ENCODE data around the gene IQSEC3. TPM values are rescaled to one million over a fixed set of nuclear protein-coding genes. Genes with fewer than 3 reads are reported as not detected.
"Not testable (repeated sequence)": the region's sequence is repeated elsewhere in the genome, so short reads cannot be mapped to it uniquely, and the experiment has no call there.

The IQSEC3 gene
- total and polyA plus RNA-seq, 2 donors, result 0.99 to 4.4 TPM

DNA sequence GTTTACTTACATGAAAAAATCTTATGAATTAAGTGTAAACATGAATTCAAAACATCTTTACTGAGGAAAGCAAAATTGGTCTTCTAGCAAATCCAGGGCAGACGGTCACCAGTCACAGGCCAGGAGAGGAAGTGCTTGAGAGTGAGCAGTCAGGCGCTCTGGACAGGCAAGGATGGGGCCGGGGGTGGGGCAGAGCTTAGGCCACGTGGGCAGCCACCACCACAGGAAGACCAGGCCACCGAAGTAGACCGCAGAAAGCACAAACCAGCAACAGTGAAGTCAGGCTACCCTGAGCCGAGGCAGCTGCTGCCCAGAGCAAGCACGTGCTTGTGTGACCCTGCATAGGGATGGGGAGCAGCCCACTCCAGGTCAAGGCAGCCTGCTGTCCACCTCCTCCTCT, 113.9 kb downstream of the IQSEC3 start:
- H3K4me3 ChIP-seq (ENCODE audit: low read length in 2 of 2), result no peak overlapping the region
- no peak overlapping the region for H3K27ac ChIP-seq (ENCODE audit: low read depth in 1 of 2, low read length in 1 of 2)
- H3K27me3 ChIP-seq (ENCODE audit: control insufficient read depth in 2 of 2, insufficient read depth in 1 of 2, low read length in 1 of 2), result no peaks in the 10 kb centered on the region
- WGBS, result 10% methylated on average over 8 of the region's 8 CpGs
- no peaks in the 10 kb centered on the region for H3K36me3 ChIP-seq (ENCODE audit: control insufficient read depth in 2 of 2, insufficient read depth in 2 of 2, low read length in 1 of 2)
- DNase-seq (ENCODE audit: low read depth in 6 of 9, low spot score in 9 of 9), result no peak
- H3K9me3 ChIP-seq (ENCODE audit: control insufficient read depth in 2 of 2, insufficient read depth in 1 of 2, low read length in 1 of 2), result no peaks in the 10 kb centered on the region
- H3K4me1 ChIP-seq (ENCODE audit: control insufficient read depth in 2 of 2, insufficient read depth in 2 of 2, low read length in 2 of 2), result peaks cover 0 to 5% of the 10 kb centered on the region in 2 donors

GRCh38 chr12:181921-182320, 115.4 kb downstream of the IQSEC3 start:
- Histone ChIP-seq H3K27me3 (ENCODE audit: control insufficient read depth in 2 of 2, insufficient read depth in 1 of 2, low read length in 1 of 2) (no peaks in the 10 kb centered on the region), H3K27ac (ENCODE audit: low read depth in 1 of 2, low read length in 1 of 2) (no peak overlapping the region), H3K4me3 (ENCODE audit: low read length in 2 of 2) (no peak overlapping the region), H3K36me3 (ENCODE audit: control insufficient read depth in 2 of 2, insufficient read depth in 2 of 2, low read length in 1 of 2) (no peaks in the 10 kb centered on the region), H3K4me1 (ENCODE audit: control insufficient read depth in 2 of 2, insufficient read depth in 2 of 2, low read length in 2 of 2) (no peaks in the 10 kb centered on the region), H3K9me3 (ENCODE audit: control insufficient read depth in 2 of 2, insufficient read depth in 1 of 2, low read length in 1 of 2) (no peaks in the 10 kb centered on the region)
- no peak for DNase-seq (ENCODE audit: low read depth in 6 of 9, low spot score in 9 of 9)
- WGBS, result 95% methylated on average over 17 of the region's 17 CpGs

DNA sequence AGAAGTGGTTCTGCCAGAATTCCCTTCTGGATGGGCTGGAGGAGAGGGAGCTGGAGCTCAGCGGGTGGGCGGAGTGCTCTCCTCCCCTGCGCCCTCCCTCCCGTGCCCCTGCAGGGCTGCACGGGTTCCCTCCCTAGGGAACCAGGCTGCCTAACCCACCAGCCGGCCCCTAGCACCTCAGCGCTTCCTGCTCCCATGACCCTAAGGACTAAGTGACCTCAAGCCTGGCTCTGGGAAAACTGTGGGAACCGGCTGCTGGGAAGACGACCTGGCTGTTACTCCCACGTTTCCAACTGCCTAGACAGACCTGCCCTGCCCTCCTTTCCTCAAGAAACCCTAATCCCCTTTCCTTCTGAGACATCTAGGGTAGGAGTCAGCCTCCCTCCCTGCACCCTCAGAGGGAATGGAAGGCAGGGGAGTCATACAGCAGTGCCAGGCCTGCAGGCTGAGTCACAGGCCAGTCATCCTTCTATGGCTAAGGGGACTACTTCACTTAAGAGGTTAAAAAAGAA, 115.9 kb downstream of the IQSEC3 start:
- 88% methylated on average over 10 of the region's 10 CpGs for WGBS
- Histone ChIP-seq H3K4me1 (ENCODE audit: control insufficient read depth in 2 of 2, insufficient read depth in 2 of 2, low read length in 2 of 2) (no peaks in the 10 kb centered on the region), H3K4me3 (ENCODE audit: low read length in 2 of 2) (no peak overlapping the region), H3K27me3 (ENCODE audit: control insufficient read depth in 2 of 2, insufficient read depth in 1 of 2, low read length in 1 of 2) (no peaks in the 10 kb centered on the region), H3K36me3 (ENCODE audit: control insufficient read depth in 2 of 2, insufficient read depth in 2 of 2, low read length in 1 of 2) (no peaks in the 10 kb centered on the region), H3K27ac (ENCODE audit: low read depth in 1 of 2, low read length in 1 of 2) (no peak overlapping the region), H3K9me3 (ENCODE audit: control insufficient read depth in 2 of 2, insufficient read depth in 1 of 2, low read length in 1 of 2) (no peaks in the 10 kb centered on the region)
- no peak for DNase-seq (ENCODE audit: low read depth in 6 of 9, low spot score in 9 of 9)

DNA sequence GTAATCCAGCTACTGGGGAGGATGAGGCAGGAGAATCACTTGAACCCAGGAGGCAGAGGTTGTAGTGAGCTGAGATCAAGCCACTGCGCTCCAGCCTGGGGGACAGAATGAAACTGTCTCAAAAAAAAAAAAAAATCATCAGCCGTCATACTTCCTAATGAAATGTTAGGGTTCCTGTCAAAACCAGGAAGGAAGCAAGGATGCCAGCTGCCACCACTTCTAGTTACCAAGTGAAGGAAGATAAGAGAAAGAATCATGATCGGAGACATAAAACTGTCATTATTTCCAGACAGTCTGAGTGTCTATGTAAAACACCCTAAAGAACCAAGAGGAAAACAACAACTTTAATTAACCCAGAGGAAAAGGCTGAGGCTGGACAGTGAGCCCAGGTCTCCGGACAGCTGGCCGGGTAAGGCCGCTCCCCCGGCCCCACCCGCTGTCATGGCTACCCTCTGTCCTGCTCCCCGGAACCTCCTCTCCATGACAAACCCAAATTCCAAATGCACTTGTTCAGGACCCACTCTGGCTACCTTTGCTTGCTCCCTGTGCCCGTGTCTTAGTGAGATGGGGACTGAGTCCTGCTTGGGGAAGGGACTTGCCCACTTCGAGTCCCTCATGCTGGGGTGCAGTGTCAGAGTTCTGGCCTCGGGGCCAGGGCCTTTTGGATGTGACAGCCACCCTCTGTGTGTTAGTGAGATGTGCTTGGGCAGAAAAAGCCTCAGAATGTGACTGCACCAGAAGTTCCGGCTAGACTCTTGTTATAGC, 118.4 kb downstream of the IQSEC3 start:
- Histone ChIP-seq H3K36me3 (ENCODE audit: control insufficient read depth in 2 of 2, insufficient read depth in 2 of 2, low read length in 1 of 2) (no peaks in the 10 kb centered on the region), H3K27me3 (ENCODE audit: control insufficient read depth in 2 of 2, insufficient read depth in 1 of 2, low read length in 1 of 2) (peaks cover 0 to 16% of the 10 kb centered on the region in 2 donors), H3K4me3 (ENCODE audit: low read length in 2 of 2) (no peak overlapping the region), H3K4me1 (ENCODE audit: control insufficient read depth in 2 of 2, insufficient read depth in 2 of 2, low read length in 2 of 2) (peaks cover 0 to 5% of the 10 kb centered on the region in 2 donors), H3K27ac (ENCODE audit: low read depth in 1 of 2, low read length in 1 of 2) (no peak overlapping the region), H3K9me3 (ENCODE audit: control insufficient read depth in 2 of 2, insufficient read depth in 1 of 2, low read length in 1 of 2) (no peaks in the 10 kb centered on the region)
- 61% methylated on average over 13 of the region's 13 CpGs for WGBS
- no peak for DNase-seq (ENCODE audit: low read depth in 6 of 9, low spot score in 9 of 9)

- H3K27me3 ChIP-seq (ENCODE audit: control insufficient read depth in 2 of 2, insufficient read depth in 1 of 2, low read length in 1 of 2), result peaks cover 0 to 16% of the 10 kb centered on the region in 2 donors
- no peak overlapping the region for H3K4me3 ChIP-seq (ENCODE audit: low read length in 2 of 2)
- H3K27ac ChIP-seq (ENCODE audit: low read depth in 1 of 2, low read length in 1 of 2), result no peak overlapping the region
- 86% methylated on average over 8 of the region's 8 CpGs for WGBS
- peaks cover 0 to 5% of the 10 kb centered on the region in 2 donors for H3K4me1 ChIP-seq (ENCODE audit: control insufficient read depth in 2 of 2, insufficient read depth in 2 of 2, low read length in 2 of 2)
- DNase-seq (ENCODE audit: low read depth in 6 of 9, low spot score in 9 of 9), result no peak
- no peaks in the 10 kb centered on the region for H3K36me3 ChIP-seq (ENCODE audit: control insufficient read depth in 2 of 2, insufficient read depth in 2 of 2, low read length in 1 of 2)
- H3K9me3 ChIP-seq (ENCODE audit: control insufficient read depth in 2 of 2, insufficient read depth in 1 of 2, low read length in 1 of 2), result no peaks in the 10 kb centered on the region
Observed at GRCh38 chr12:185576-185955, 119.0 kb downstream of the IQSEC3 start.

DNA sequence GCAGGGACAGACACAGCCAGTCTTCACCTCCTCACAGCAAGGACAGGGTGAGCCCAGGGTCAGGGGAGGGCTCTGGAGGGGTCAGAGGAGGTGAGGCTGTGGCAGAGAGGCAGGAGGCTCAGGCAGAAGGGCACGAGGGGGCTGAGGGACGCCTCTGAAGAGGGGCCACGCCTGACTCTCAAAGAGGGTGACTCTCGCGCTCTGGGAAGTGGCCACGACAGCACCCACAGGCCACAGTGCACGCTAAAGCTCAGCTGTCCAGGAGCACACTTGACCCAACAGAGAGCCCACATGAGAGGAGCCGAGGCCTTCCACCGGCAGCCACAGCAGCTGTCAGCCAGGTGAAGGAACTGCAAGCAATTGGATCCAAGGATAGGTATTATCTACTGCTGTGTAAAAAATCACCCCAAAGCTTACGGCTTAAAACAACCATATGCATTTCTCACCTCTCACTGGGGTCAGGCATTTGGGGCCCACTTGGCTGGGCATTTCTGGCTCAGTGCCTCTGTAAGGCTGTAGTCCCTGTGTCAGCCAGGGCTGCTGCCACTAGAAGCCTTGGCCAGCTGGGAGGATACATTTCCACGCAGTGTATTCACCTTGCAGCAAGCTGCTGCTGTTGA, 119.5 kb downstream of the IQSEC3 start:
- H3K36me3 ChIP-seq (ENCODE audit: control insufficient read depth in 2 of 2, insufficient read depth in 2 of 2, low read length in 1 of 2), result no peaks in the 10 kb centered on the region
- WGBS, result 87% methylated on average over 11 of the region's 11 CpGs
- DNase-seq (ENCODE audit: low read depth in 6 of 9, low spot score in 9 of 9), result no peak
- no peaks in the 10 kb centered on the region for H3K9me3 ChIP-seq (ENCODE audit: control insufficient read depth in 2 of 2, insufficient read depth in 1 of 2, low read length in 1 of 2)
- H3K4me1 ChIP-seq (ENCODE audit: control insufficient read depth in 2 of 2, insufficient read depth in 2 of 2, low read length in 2 of 2), result peaks cover 0 to 5% of the 10 kb centered on the region in 2 donors
- no peak overlapping the region for H3K4me3 ChIP-seq (ENCODE audit: low read length in 2 of 2)
- peaks cover 0 to 18% of the 10 kb centered on the region in 2 donors for H3K27me3 ChIP-seq (ENCODE audit: control insufficient read depth in 2 of 2, insufficient read depth in 1 of 2, low read length in 1 of 2)
- H3K27ac ChIP-seq (ENCODE audit: low read depth in 1 of 2, low read length in 1 of 2), result no peak overlapping the region

- WGBS, result 77% methylated on average over 53 of the region's 53 CpGs
- DNase-seq (ENCODE audit: low read depth in 6 of 9, low spot score in 9 of 9); H3K9me3 ChIP-seq (ENCODE audit: control insufficient read depth in 2 of 2, insufficient read depth in 1 of 2, low read length in 1 of 2); H3K27ac ChIP-seq (ENCODE audit: low read depth in 1 of 2, low read length in 1 of 2); H3K36me3 ChIP-seq (ENCODE audit: control insufficient read depth in 2 of 2, insufficient read depth in 2 of 2, low read length in 1 of 2); H3K4me1 ChIP-seq (ENCODE audit: control insufficient read depth in 2 of 2, insufficient read depth in 2 of 2, low read length in 2 of 2): not testable (repeated sequence)
- Histone ChIP-seq H3K4me3 (ENCODE audit: low read length in 2 of 2) (peak overlapping the region in 1 of 2 donors; percentile 40), H3K27me3 (ENCODE audit: control insufficient read depth in 2 of 2, insufficient read depth in 1 of 2, low read length in 1 of 2) (peaks cover 0 to 22% of the 10 kb centered on the region in 2 donors)
Observed at GRCh38 chr12:187986-188909, 121.7 kb downstream of the IQSEC3 start.

- Histone ChIP-seq H3K4me3 (ENCODE audit: low read length in 2 of 2) (peak overlapping the region in 1 of 2 donors; percentile 40), H3K36me3 (ENCODE audit: control insufficient read depth in 2 of 2, insufficient read depth in 2 of 2, low read length in 1 of 2) (no peaks in the 10 kb centered on the region), H3K27ac (ENCODE audit: low read depth in 1 of 2, low read length in 1 of 2) (no peak overlapping the region), H3K9me3 (ENCODE audit: control insufficient read depth in 2 of 2, insufficient read depth in 1 of 2, low read length in 1 of 2) (no peaks in the 10 kb centered on the region), H3K4me1 (ENCODE audit: control insufficient read depth in 2 of 2, insufficient read depth in 2 of 2, low read length in 2 of 2) (peaks cover 0 to 5% of the 10 kb centered on the region in 2 donors), H3K27me3 (ENCODE audit: control insufficient read depth in 2 of 2, insufficient read depth in 1 of 2, low read length in 1 of 2) (peaks cover 0 to 22% of the 10 kb centered on the region in 2 donors)
- peak in 7 of 9 donors; percentile 9 to 50 (median 13) for DNase-seq (ENCODE audit: low read depth in 6 of 9, low spot score in 9 of 9)
- 13% methylated on average over 52 of the region's 52 CpGs for WGBS
Observed at GRCh38 chr12:188910-189621, 122.5 kb downstream of the IQSEC3 start.
